Transverse colon (tissue), 4 donors: ENCODE data around the gene FYCO1. TPM values are rescaled to one million over a fixed set of nuclear protein-coding genes. Genes with fewer than 3 reads are reported as not detected.

Source experiments
- DNase-seq: peaks from one replicate; pipeline ENCODE4 v3.0.0-alpha.2; 2019
- H3K27ac ChIP-seq, 4 donors: fragments of 200-600 bp; sonication (generic); 2 replicates each; pipeline ENCODE4 v1.5.1; 2016 to 2018; ENCODE audit warnings: inconsistent platforms in 4 of 4
- H3K27me3 ChIP-seq: fragments of 200-600 bp; sonication (generic); 2 replicates; pipeline ENCODE4 v1.5.1; 2017; ENCODE audit warnings: inconsistent platforms
- H3K36me3 ChIP-seq, 4 donors: fragments of 200-600 bp; sonication (generic); 2 replicates each; pipeline ENCODE4 v1.5.1; 2017 to 2019; ENCODE audit warnings: inconsistent platforms in 4 of 4
- H3K4me1 ChIP-seq, 4 donors: fragments of 200-600 bp; sonication (generic); 2 replicates each; pipeline ENCODE4 v1.5.1; 2017 to 2020; ENCODE audit warnings: inconsistent platforms in 4 of 4
- H3K4me3 ChIP-seq, 4 donors: fragments of 200-600 bp; sonication (generic); 1 replicate in 1 of 4; 2 replicates in 3 of 4; pipeline versions ENCODE4 v1.5.1 to v1.6.1; 2017 to 2019; ENCODE audit warnings: inconsistent platforms in 4 of 4
- H3K9me3 ChIP-seq, 2 donors: fragments of 200-600 bp; sonication (generic); 2 replicates each; pipeline ENCODE4 v1.5.1; 2017 to 2019; ENCODE audit warnings: inconsistent platforms in 2 of 2
- EP300 ChIP-seq: sonication (generic); formaldehyde crosslinking; IDR thresholded peaks from one replicate; pipeline ENCODE4 v1.6.1; 2017; ENCODE audit warnings: antibody characterized with exemption, low read depth
- POLR2A ChIP-seq: fragments of 450-650 bp; IDR thresholded peaks from one replicate; pipeline ENCODE4 v1.6.1; 2016; ENCODE audit warnings: antibody characterized with exemption, mild to moderate bottlenecking, moderate library complexity
- POLR2AphosphoS5 ChIP-seq, 3 donors: sonication (generic); formaldehyde crosslinking; IDR thresholded peaks; one replicate each; pipeline ENCODE4 v1.6.1; 2016; ENCODE audit warnings: antibody characterized with exemption in 3 of 3
- WGBS, 2 donors: methylation state at CpG; one replicate each; pipeline ENCODE4 v1.1.5; 2018; ENCODE audit warnings: low coverage in 1 of 2; 5-methylcytosine and 5-hydroxymethylcytosine counted together
- in situ Hi-C, 4 donors: fragments of 200-750 bp; cut with MboI; loops; one replicate each; pipeline versions ENCODE4 v1.15.0 to v1.15.1; 2017; ENCODE audit warnings: low sequenced_read_pairs in 3 of 4, low pct_ligation_motif_present in 1 of 4, low pct_unique_long_range_greater_than_20kb in 1 of 4
- intact Hi-C: fragments of 100-400 bp; cut with DNase I; formaldehyde crosslinking; loops from one replicate; pipeline ENCODE4 v1.15.1; 2023; ENCODE audit warnings: low total_unique reads
- total RNA-seq, 4 donors: library from RNA; depleted of rRNA; stranded (reverse); fragments of >200 nt; gene quantifications; one replicate each; pipeline ENCODE4 v1.1.0, GENCODE V29; 2016
- TF ChIP-seq, protein P1 (sequence below), 5 experiments: fragments of 200-600 bp in 3 of 5; fragments of 450-650 bp in 2 of 5; sonication (generic) in 3 of 5; IDR thresholded peaks; 1 replicate in 2 of 5; 2 replicates in 3 of 5; pipeline ENCODE4 v1.5.1; 2016 to 2017; ENCODE audit warnings: antibody characterized with exemption in 5 of 5, inconsistent platforms in 3 of 5, mild to moderate bottlenecking in 2 of 5, moderate library complexity in 1 of 5

The FYCO1 gene
- total RNA-seq, 4 donors from 2014 or later, result 34.5 to 40.0 (median 38.1) TPM

DNA sequence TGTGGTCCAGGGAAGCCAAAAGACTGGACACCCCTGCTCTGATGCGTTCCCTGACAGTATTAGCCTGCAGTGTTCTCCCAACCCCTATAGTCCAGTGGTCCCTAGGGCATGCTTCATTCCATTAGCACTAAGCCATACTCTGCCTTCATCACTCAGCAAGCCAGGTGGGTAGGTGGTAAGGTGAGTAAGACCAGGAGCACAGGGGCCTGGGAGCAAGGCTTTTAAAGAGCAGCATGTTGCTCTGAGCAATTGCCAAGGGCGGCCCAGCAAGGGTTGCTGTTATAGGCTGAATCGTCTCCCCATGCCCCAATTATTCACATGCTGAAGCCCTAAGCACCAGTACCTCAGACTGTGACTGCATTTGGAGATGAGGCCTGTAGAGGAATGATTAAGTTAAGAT is 41.3 kb downstream of the FYCO1 start:
- TF ChIP-seq POLR2AphosphoS5 (IDR thresholded peaks at IDR 0.05) (no peak), POLR2A (no peak), EP300 (no peak)
- TF ChIP-seq, protein P1, sequence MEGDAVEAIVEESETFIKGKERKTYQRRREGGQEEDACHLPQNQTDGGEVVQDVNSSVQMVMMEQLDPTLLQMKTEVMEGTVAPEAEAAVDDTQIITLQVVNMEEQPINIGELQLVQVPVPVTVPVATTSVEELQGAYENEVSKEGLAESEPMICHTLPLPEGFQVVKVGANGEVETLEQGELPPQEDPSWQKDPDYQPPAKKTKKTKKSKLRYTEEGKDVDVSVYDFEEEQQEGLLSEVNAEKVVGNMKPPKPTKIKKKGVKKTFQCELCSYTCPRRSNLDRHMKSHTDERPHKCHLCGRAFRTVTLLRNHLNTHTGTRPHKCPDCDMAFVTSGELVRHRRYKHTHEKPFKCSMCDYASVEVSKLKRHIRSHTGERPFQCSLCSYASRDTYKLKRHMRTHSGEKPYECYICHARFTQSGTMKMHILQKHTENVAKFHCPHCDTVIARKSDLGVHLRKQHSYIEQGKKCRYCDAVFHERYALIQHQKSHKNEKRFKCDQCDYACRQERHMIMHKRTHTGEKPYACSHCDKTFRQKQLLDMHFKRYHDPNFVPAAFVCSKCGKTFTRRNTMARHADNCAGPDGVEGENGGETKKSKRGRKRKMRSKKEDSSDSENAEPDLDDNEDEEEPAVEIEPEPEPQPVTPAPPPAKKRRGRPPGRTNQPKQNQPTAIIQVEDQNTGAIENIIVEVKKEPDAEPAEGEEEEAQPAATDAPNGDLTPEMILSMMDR (IDR thresholded peaks at IDR 0.05), result no peak
- intact Hi-C loops, result no loop called here

DNA sequence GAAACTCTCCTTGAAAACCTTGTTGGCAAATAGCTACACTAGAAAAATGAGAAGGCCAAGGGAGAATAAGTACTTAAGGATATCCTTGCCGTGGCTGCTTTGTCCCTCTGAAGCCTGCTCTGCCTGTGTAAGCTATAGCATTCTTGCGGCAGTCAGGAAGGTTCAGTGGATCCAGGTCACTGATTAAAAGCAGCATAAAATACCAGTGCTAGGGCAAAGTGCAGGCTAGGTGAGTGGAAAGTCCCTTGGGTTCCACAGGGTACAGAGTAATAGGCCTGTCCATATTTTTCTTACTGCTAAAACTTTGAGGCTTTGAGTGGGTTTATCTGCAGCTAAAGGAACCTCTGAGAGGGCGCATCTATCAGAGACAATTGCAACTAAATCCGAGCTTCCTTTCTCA is 42.1 kb downstream of the FYCO1 start:
- no peak for DNase-seq
- Histone ChIP-seq H3K9me3 (no peaks in the 10 kb centered on the region), H3K4me1 (peaks cover 0 to 6% (median 3%) of the 10 kb centered on the region in 4 donors), H3K27ac (no peak overlapping the region), H3K4me3 (no peak overlapping the region), H3K36me3 (peaks cover 0 to 68% (median 31%) of the 10 kb centered on the region in 4 donors), H3K27me3 (no peaks in the 10 kb centered on the region)
- intact Hi-C loops (no loop called here), in situ Hi-C loops (no loop called here)
- TF ChIP-seq, protein P1 (IDR thresholded peaks at IDR 0.05), result no peak
- no peak for TF ChIP-seq POLR2A
- no peak for TF ChIP-seq EP300
- TF ChIP-seq POLR2AphosphoS5 (IDR thresholded peaks at IDR 0.05), result no peak
- 71 to 88% methylated on average over 4 of the region's 4 CpGs for WGBS, 2 donors

More for the DNA sequence above, 41.3 kb downstream of the FYCO1 start:
- H3K36me3 ChIP-seq, result peaks cover 0 to 70% (median 35%) of the 10 kb centered on the region in 4 donors
- H3K4me1 ChIP-seq, result no peaks in the 10 kb centered on the region
- in situ Hi-C loops, result no loop called here
- H3K9me3 ChIP-seq, result no peaks in the 10 kb centered on the region
- no peak overlapping the region for H3K4me3 ChIP-seq
- no peak overlapping the region for H3K27ac ChIP-seq
- H3K27me3 ChIP-seq, result no peaks in the 10 kb centered on the region
- no peak for DNase-seq
- 80 to 92% methylated on average over 1 to 3 of the region's 3 CpGs for WGBS, 2 donors

DNA sequence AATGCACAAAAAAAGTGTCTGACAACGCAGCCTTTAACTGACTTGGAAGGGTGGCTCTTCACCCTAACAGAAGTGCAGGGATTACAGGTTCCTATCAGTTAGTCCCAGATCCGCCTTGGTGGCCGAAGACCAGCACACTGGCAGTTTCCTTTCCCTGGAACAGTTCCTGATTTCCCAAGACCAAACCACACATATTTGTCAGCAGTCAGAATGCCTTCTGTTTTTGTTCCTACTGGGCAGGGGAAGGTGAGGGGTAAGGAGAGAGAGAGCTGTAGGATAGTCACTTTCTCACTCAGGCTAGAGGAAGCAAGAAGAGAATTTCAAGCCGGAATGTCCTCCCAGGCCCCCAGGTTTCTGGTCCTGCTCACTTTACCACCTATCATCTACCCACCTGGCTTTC is 43.2 kb downstream of the FYCO1 start:
- intact Hi-C loops (no loop called here), in situ Hi-C loops (no loop called here)
- 86 to 100% methylated on average over 4 of the region's 4 CpGs for WGBS, 2 donors
- H3K36me3 ChIP-seq, result peaks cover 0 to 64% (median 26%) of the 10 kb centered on the region in 4 donors
- H3K9me3 ChIP-seq, result no peaks in the 10 kb centered on the region
- peaks cover 0 to 12% (median 3%) of the 10 kb centered on the region in 4 donors for H3K4me1 ChIP-seq
- H3K27me3 ChIP-seq, result no peaks in the 10 kb centered on the region
- no peak overlapping the region for H3K27ac ChIP-seq
- no peak for DNase-seq
- TF ChIP-seq POLR2A, result no peak
- no peak for TF ChIP-seq POLR2AphosphoS5 (IDR thresholded peaks at IDR 0.05)
- no peak for TF ChIP-seq EP300
- TF ChIP-seq, protein P1 (IDR thresholded peaks at IDR 0.05), result no peak
- no peak overlapping the region for H3K4me3 ChIP-seq

DNA sequence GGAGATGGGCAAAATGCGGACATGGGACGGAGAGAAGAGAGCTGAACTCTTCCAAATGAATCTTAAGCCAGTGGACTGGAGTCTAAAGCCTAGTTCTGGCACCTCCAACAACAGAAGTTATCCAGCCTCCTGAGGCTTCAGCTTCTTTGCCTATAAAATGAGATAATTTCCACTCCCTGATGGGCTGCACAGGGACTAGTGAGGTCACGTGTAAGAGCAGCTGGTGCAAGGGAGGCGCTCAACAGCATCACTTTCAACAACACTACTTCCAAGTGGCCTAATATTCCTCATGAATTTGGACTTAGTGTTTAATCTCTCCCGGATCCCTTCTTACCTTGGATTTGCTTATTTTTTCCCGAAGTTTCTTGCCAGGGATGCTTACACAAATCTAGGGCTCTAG is 43.7 kb downstream of the FYCO1 start:
- intact Hi-C loops (no loop called here), in situ Hi-C loops (no loop called here)
- Histone ChIP-seq H3K4me3 (no peak overlapping the region), H3K4me1 (peaks cover 0 to 12% (median 3%) of the 10 kb centered on the region in 4 donors), H3K27me3 (no peaks in the 10 kb centered on the region), H3K9me3 (no peaks in the 10 kb centered on the region), H3K27ac (peak overlapping the region in 1 of 4 donors; percentile 65), H3K36me3 (peaks cover 0 to 69% (median 23%) of the 10 kb centered on the region in 4 donors)
- no peak for DNase-seq
- TF ChIP-seq POLR2AphosphoS5 (IDR thresholded peaks at IDR 0.05), result no peak
- TF ChIP-seq, protein P1 (IDR thresholded peaks at IDR 0.05), result no peak
- TF ChIP-seq POLR2A, result no peak
- no peak for TF ChIP-seq EP300
- WGBS, 2 donors, result 90 to 92% methylated on average over 5 to 6 of the region's 6 CpGs
